B cell (primary cell): Measurements from ENCODE around the gene BPIFB2.

Experiments
- CTCF ChIP-seq: fragments of 200-600 bp; IDR thresholded peaks from one replicate; pipeline ENCODE4 v1.8.0; 2022; ENCODE audit warnings: antibody characterized with exemption, mild to moderate bottlenecking
- EZH2 ChIP-seq: IDR thresholded peaks from 2 replicates; pipeline ENCODE4 v1.6.1; 2012; ENCODE audit warnings: borderline replicate concordance, low read depth, mild to moderate bottlenecking, moderate library complexity, low read length; ENCODE audit not compliant: insufficient read depth, poor library complexity, severe bottlenecking

GRCh38 chr20:32973077-32973717 is 34.3 kb upstream of the BPIFB2 start:
- TF ChIP-seq CTCF (no peak), EZH2 (no peak)
